NAMALWA (cell line): Measurements from ENCODE around the gene OVCH1.
"Not testable (repeated sequence)": the region's sequence is repeated elsewhere in the genome, so short reads cannot be mapped to it uniquely, and the experiment has no call there.

Experiments used
- DNase-seq: peaks from one replicate; pipeline ENCODE4 v3.0.0-alpha.2; 2015; ENCODE audit warnings: low spot score

Gene OVCH1

DNA sequence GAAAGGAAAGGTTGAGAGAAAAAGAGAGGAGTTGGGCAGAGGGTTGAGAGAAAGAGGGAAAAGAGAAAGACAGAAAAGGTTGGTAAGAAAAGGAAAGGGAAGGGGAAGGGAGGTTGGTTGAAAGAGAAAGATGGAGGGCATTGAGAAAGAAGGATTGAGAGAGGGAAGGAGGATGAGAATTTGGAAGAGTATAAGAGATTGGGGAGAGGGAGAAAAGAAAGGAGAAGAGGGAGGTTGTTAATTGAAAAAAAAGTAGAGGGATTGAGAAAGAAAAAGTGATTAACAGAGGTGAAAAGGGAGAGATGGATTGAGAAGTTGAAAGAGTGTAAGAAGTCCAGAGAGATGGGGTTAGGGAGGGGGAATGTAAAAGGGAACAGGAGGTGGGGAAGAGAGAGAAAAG, 95.0 kb downstream of the OVCH1 start:
- DNase-seq = no peak

DNA sequence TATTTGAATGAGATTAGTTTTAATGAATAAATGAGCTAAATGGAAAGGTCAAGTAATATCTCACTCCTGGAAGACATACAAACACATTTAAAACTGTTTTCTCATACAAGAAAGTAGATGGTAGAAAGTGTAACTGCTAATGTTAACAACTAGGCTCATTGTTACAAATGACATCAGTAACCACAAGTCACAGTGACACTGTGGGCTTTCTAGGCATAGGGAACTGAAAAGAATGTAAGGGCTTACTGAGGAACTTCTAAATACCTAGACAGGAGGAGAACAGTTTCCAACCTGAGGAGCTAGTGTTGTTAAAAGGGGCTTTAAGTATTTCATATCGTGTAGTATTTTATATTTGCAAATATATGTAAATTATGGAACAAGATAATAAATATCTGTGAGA, 99.0 kb downstream of the OVCH1 start:
- no peak for DNase-seq

DNA sequence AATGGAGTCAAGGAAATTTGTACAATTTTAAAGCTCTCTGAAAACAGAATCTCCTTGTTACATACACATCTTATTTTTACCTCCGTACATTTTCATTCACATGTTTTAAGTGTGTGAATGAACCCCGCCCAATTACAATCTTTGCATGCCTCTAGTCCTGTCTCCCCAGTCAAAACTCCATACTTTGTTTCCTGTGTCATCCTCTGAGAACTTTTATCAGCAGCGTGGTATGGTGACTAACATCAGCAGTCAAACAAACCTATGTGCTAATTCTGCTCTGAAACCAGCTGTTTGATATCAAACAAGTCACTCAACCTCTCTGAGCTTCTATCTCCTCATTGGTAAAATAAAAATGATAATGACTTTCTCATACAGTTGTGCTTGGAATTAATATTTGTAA, 100.7 kb downstream of the OVCH1 start:
- DNase-seq = no peak

DNA sequence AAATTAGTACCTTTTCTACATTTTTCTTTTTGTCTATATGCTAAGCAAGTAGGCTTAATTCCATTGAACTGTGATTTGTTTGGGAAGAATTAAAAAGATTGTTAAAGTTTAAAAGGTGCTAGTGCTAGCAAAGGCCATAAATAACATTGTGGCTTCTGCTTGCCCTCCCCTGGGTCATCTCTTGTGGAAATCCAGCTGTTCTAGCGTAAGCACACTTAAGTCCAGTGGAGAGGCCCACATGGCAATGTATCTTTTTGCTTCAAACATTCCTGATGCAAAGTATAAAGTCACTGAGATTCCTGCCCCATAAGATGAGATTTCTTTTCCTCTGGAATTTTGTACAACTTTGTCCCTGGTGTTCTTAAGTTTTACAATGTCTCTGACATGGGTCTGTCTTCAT, 102.1 kb downstream of the OVCH1 start:
- no peak for DNase-seq

DNA sequence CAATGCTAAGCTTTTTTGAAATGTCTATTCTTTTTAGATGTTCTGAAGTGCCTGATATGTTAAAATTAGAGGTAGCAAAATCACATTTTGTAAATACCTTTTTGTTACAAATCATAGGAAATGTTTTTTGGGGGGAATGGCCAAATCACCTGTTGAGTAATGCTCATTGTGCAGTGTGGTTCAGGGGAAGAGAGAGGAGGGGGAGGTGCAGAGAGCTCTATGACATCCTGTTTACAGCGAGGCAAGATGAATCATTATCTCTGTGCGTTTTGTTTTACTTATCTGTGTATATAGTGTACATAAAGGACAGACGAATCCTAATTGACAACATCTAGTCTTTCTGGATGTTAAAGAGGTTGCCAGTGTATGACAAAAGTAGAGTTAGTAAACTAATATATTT, 107.1 kb downstream of the OVCH1 start:
- DNase-seq = not testable (repeated sequence)

DNA sequence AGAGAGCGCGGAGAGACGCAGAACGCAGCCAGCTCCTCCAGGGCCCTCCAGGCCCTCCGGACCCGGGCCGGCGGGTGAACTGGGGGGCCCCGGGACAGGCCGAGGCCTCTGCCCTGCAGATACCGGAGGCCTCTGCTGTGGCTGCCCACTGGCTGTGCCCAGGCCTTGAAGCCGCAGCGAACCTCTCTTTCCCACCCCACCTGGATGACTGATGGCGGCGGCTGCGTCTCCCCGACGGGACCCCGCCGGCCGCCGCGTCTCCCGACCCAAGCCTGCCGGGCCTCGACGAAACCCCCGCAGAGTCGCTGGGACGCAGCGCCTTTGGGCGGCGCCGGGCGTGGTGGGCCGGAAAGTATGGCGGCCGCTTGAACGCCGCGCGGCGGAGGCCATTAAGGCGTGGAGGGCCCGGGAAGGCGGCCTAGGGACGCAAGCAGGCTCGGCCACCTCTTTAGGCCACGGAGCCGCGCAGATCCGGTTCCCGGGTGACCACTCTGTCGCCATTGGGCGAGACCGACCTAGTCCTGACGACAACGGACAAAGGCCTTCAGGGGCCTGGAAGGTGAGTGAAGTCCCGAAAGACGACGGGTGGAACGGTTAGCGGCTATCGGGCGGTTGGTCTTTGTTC, 108.1 kb downstream of the OVCH1 start:
- no peak for DNase-seq

DNA sequence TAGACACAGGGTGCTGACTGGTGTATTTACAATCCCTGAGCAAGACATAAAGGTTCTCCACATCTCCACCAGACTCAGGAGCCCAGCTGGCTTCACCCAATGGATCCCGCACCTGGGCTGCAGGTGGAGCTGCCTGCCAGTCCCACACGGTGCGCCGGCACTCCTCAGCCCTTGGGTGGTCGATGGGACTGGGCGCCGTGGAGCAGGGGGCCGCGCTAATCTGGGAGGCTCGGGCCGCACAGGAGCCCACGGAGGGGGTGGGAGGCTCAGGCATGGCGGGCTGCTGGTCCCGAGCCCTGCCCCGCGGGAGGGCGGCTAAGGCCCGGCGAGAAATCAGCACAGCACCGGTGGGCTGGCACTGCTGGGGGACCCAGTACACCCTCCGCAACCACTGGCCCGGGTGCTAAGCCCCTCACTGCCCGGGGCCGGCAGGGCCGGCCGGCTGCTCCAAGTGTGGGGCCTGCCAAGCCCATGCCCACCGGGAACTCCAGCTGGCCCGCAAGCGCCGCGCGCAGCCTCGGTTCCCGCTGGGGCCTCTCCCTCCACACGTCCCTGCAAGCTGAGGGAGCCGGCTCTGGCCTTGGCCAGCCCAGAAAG, 111.3 kb downstream of the OVCH1 start:
- DNase-seq = not testable (repeated sequence)

DNA sequence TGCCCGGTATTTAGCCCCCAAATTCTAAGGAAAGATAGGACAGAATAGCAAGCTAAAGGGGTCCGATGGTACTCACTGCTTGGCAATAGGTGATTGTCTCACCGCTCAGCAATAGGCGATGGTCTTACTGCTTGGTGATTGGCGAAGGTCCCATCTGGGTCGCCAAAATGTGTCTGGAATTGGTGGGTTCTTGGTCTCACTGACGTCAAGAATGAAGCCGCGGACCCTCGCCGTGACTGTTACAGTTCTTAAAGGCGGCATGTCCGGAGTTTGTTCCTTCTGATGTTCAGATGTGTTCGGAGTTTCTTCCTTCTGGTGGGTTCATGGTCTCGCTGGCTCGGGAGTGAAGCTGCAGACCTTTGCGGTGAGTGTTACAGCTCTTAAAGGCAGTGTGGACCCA, 112.3 kb downstream of the OVCH1 start:
- DNase-seq = not testable (repeated sequence)

DNA sequence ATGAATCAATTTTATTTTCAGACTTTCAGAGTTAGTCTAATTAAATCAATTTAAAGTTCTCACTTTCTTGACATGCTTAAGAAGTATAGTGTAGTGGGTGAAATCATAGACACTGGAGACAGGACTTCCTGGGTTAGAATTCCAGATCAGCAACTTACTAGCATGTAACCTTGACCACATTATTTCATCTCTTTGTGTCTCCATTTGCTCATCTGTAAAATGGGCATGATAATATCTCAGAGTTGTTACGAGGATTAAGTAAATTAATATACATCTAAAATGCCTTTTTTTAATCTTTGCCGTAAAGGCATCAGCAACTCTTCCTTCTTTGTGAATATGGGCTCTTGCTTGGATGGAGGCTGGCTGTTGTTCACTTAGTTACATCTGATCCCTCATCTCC, 115.2 kb downstream of the OVCH1 start:
- DNase-seq = no peak

DNA sequence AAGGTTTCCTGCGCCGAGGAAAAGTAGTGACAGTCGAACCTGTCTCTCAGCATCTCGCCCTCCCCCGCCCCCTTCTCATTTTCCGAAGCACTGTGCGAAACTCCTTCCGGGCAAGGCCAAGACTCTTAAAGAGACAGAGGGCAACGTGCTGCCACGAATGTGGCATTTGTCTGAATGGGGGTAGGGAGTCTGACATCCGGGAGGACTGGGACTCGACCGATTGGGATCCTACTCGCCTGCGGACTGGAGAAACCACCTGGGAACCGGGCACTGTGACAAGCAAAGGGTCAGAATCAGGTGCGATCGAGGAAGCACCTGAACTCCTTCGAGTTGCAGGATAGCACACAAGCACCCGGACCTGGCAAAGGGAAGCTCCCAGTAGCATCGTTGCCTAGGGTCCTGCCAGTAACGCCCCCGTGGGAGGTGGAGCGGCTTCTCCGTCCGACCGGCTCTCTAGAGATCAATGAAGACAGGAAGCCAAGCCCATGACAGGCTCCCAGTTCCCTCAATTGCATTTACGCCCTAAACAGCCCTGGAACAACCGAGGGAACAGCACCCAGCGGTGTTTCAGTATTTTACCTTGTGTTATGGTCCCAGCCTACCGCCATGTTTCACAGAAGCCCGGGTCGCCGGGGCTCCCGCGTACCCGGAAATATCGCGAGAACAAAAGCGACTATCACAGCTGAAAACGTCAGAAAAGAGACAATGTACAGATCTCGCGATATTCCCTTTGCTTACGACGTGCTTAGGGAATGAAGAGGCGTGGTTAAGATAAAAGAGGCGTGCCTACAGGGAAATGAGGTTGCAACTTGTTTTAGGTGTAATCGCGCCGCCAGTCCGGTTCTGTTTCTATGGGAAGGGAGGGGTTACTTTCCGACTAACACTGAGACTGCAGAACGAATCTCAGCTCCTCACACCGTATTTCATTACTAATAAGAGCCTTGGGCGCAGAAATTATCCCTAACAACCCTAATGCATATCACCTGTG, 116.7 kb downstream of the OVCH1 start, which contains the start of gene ERGIC2:
Gene ERGIC2, minus strand, starts transcription at position 637 of the 988 bp plus-strand sequence. CDS start 9,539 bp downstream, outside the sequence.
- peak; percentile 100 for DNase-seq
